ENCODE data around the gene TMPRSS6.

- no peak for TF ChIP-seq POLR2A (IDR thresholded peaks at IDR 0.05)
- TF ChIP-seq CTCF (IDR thresholded peaks at IDR 0.05): no peak
Measured at GRCh38 chr22:37070744-37071143, 38.8 kb downstream of the TMPRSS6 start.
